Epithelial cell of proximal tubule (primary cell): ENCODE results near the gene SPRR4. TPM values are rescaled to one million over a fixed set of nuclear protein-coding genes. Genes with fewer than 3 reads are reported as not detected.
"Not testable (repeated sequence)": the region's sequence is repeated elsewhere in the genome, so short reads cannot be mapped to it uniquely, and the experiment has no call there.

Source experiments
- DNase-seq: peaks from one replicate; pipeline ENCODE4 v3.0.0-alpha.2; 2011; ENCODE audit warnings: low read depth
- H3K4me3 ChIP-seq: 2 replicates; pipeline ENCODE4 v1.5.1; 2011; ENCODE audit warnings: low read depth, mild to moderate bottlenecking, low read length
- total RNA-seq: library from RNA; depleted of rRNA; stranded (reverse); fragments of >200 nt; gene quantifications from 2 replicates; pipeline ENCODE4 v1.2.3, GENCODE V29; 2015
- TF ChIP-seq, protein P1 (sequence below): conservative IDR thresholded peaks from 2 replicates; pipeline ENCODE4 v1.5.1; 2012; ENCODE audit warnings: low read depth, mild to moderate bottlenecking, low read length

Gene SPRR4
- total RNA-seq, 1 donor from 2014 or later: not detected

DNA sequence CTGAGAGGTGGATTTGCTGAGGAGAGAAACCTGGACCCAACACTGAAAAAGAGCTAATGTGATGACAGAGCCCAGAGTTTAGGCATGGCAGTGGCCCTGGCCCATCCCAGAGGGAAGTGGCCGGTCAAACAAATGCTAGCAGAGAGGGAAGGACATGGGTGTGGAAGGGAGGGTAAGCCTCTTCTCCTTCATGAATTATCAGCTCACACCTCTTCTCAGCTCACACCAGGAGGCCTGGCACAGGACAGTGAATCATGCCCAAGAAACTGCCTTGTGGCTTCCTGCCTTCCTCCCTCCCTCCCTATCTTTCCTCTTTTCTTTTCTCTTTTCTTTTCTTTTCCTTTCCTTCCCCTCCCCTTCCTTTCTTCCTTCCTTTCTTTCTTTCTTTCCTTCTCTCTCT is 29.8 kb downstream of the SPRR4 start:
- TF ChIP-seq, protein P1, sequence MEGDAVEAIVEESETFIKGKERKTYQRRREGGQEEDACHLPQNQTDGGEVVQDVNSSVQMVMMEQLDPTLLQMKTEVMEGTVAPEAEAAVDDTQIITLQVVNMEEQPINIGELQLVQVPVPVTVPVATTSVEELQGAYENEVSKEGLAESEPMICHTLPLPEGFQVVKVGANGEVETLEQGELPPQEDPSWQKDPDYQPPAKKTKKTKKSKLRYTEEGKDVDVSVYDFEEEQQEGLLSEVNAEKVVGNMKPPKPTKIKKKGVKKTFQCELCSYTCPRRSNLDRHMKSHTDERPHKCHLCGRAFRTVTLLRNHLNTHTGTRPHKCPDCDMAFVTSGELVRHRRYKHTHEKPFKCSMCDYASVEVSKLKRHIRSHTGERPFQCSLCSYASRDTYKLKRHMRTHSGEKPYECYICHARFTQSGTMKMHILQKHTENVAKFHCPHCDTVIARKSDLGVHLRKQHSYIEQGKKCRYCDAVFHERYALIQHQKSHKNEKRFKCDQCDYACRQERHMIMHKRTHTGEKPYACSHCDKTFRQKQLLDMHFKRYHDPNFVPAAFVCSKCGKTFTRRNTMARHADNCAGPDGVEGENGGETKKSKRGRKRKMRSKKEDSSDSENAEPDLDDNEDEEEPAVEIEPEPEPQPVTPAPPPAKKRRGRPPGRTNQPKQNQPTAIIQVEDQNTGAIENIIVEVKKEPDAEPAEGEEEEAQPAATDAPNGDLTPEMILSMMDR: no peak

DNA sequence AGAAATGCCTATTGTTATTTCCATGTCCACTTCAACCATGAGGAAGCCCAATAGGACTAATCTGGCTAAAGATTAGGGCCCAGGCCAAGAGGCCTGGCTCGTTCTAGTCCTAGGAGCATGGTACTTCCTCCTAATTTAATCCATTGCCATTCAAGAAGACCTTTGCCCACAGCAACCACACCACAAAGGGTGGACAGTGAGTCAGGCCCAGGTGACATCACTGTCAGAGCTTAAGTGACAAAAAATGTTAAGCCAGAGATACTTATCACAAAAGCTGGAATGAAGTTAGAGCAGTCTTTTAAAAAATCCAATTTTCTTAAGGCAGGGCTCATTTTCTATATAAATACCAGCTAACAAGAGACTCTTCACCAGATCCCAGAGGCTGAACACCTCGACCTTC is 30.9 kb downstream of the SPRR4 start, which contains the start of gene SPRR3:
SPRR3 (plus strand) TSS at position 368 of the 400 bp plus-strand sequence. CDS start 1,272 bp downstream, outside the sequence.
- H3K4me3 ChIP-seq: no peak within 1 kb of the TSS
- DNase-seq: no peak
- TF ChIP-seq, protein P1: no peak

More for the DNA sequence above, 29.8 kb downstream of the SPRR4 start:
- no peak for DNase-seq
- no peak overlapping the region for H3K4me3 ChIP-seq

- DNase-seq, H3K4me3 ChIP-seq: not testable (repeated sequence)
Measured at GRCh38 chr1:153011235-153011758, 40.8 kb downstream of the SPRR4 start.

DNA sequence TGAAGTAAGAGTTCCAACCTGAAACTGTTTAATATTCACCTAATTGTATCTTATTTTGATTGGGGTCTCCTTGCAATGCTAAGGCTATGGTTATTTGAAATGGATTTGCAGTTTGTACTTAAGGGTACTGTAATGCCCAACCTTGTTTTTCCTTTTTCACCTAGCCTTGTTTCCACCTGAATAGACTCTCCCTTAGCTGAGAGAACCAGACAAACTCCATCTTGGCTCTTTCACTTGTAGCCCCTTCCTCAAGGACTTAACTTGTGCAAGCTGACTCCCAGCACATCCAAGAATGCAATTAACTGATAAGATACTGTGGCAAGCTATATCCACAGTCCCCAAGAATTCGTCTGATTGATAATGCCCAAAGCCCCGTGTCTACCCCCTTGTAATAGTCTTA is 51.4 kb downstream of the SPRR4 start:
- H3K4me3 ChIP-seq, DNase-seq: not testable (repeated sequence)

Other genes with a start within 250 kb of the SPRR4 start
- gene KPRP, start 212.6 kb upstream of the SPRR4 start, total RNA-seq: not detected in 2 replicates
- not detected in 2 replicates for gene LCE1F, start 195.5 kb upstream of the SPRR4 start, total RNA-seq
- gene LCE1E, start 184.4 kb upstream of the SPRR4 start, total RNA-seq: not detected in 2 replicates
- not detected in 2 replicates for gene LCE1D, start 173.9 kb upstream of the SPRR4 start, total RNA-seq
- gene LCE1C, start 164.0 kb upstream of the SPRR4 start, total RNA-seq: not detected in 2 replicates
- not detected in 2 replicates for gene LCE1B, start 158.7 kb upstream of the SPRR4 start, total RNA-seq
- not detected in 2 replicates for gene LCE1A, start 143.2 kb upstream of the SPRR4 start, total RNA-seq
- not detected in 2 replicates for gene LCE6A, start 127.8 kb upstream of the SPRR4 start, total RNA-seq
- gene LCE7A, start 110.7 kb upstream of the SPRR4 start, total RNA-seq: not detected in 2 replicates
- not detected in 2 replicates for gene SMCP, start 92.3 kb upstream of the SPRR4 start, total RNA-seq
- 0.35 and 2.1 TPM in 2 replicates for gene IVL, start 62.1 kb upstream of the SPRR4 start, total RNA-seq
- gene SPRR5, start 23.4 kb upstream of the SPRR4 start, total RNA-seq: not detected in 2 replicates
- not detected in 2 replicates for gene SPRR1A, start 13.4 kb downstream of the SPRR4 start, total RNA-seq
- gene SPRR3, start 31.1 kb downstream of the SPRR4 start, total RNA-seq: not detected in 2 replicates
- gene SPRR1B, start 60.6 kb downstream of the SPRR4 start, total RNA-seq: 0.75 TPM in 1 of 2 replicates, not detected in the other
- gene SPRR2D, start 70.5 kb downstream of the SPRR4 start, total RNA-seq: not detected in 2 replicates
- gene SPRR2A, start 86.9 kb downstream of the SPRR4 start, total RNA-seq: 0.92 and 1.8 TPM in 2 replicates
- not detected in 2 replicates for gene SPRR2B, start 101.0 kb downstream of the SPRR4 start, total RNA-seq
- gene SPRR2E, start 123.9 kb downstream of the SPRR4 start, total RNA-seq: not detected in 2 replicates
- gene SPRR2F, start 142.9 kb downstream of the SPRR4 start, total RNA-seq: not detected in 2 replicates
- gene SPRR2G, start 180.2 kb downstream of the SPRR4 start, total RNA-seq: not detected in 2 replicates
- not detected in 2 replicates for gene LELP1, start 232.8 kb downstream of the SPRR4 start, total RNA-seq
- 0.72 TPM in 1 of 2 replicates, not detected in the other for gene PRR9, start 246.9 kb downstream of the SPRR4 start, total RNA-seq